CD4-positive, alpha-beta T cell treated with Interleukin-2 at 100 ng/mL for 4 hours (primary cell): ENCODE results near the gene EEF2K.

Source experiments
- DNase-seq: peaks from one replicate; pipeline ENCODE4 v3.0.0-alpha.2; 2020; ENCODE audit warnings: low spot score

Gene EEF2K

GRCh38 chr16:22317625-22318024 is 111.5 kb downstream of the EEF2K start:
- no peak for DNase-seq

DNA sequence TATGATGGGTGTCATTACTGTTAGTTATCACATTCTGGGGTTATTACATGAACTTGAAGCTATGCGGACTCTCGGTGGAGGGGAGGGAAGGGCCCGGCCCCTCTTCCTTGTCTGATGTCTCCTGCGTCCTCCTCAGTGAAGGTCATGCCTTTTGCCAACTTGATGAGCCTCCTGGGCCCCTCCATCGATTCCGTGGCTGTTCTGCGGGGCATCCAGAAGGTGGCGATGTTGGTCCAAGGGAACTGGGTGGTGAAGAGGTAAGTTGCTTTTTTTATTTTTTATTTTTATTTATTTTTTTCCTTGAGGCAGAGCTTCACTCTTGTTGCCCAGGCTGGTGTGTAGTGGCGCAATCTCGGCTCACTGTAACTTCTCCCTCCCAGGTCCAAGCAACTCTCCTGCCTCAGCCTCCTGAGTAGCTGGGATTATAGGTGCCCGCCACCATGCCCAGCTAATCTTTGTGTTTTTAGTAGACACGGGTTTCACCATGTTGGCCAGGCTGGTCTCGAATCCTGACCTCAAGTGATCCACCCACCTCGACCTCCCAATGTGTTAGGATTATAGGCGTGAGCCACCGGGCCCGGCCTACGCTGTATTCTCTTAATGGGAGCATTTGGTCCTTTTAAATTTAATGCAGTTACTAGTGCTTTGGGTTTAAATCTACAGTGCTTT is 112.7 kb downstream of the EEF2K start:
- peak; percentile 64 for DNase-seq

DNA sequence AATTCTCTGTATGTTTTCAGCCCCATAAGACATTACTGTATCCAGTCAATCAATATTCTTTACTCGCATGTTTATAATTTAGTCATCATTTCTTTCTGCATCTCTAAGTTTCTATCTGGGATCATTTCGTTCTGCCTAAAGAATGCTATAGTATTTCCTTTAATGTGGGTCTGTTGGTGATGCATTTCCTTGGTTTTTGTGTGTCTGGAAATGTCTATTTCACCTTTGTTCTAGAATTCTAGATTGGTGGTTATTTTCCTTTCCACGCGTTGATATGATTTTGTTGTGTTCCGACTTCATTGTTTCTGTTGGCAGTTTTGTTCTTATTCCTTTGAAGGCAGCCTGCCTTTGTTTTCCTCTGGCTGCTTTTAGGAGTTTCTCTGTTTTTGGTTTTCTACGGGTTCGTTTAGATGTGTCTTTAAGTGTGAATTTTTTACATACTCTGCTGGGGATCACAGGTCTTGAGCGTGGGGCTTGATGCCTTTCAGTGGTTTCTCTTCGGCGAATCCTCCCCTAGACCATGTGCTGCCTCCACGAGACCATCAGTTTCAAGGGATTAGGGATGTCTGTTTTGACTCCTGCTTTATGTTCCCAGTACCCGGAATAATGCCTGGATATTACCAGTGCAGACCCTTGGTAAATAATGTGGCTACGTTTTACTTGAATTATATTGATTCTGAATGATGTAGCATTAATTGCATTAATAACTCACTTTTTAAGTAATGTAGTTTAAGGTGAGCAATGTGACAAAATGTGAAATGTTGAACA is 114.7 kb downstream of the EEF2K start:
- no peak for DNase-seq

- DNase-seq: peak; percentile 75
Observed at GRCh38 chr16:22321340-22322001, 115.4 kb downstream of the EEF2K start.

- no peak for DNase-seq
Observed at GRCh38 chr16:22322021-22322471, 116.0 kb downstream of the EEF2K start.

DNA sequence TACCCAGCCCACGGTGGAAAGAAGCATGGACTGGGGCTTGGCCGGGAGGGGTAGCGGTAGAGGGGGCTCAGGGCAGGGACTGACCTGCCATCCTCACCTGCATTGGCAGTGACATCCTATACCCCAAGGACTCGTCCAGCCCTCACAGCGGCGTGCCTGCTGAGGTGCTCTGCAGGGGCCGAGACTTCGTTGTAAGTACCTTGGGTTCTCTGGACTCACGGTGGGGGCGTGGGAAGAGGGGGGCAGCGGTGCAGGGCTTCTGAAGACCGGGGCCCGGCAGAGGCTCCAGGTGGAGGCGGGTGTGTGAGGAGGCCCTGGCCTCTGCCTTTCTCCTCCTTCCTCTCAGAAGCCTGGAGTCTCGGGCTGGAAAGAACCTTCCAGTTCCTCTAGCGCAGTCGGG is 116.7 kb downstream of the EEF2K start:
- DNase-seq: no peak

DNA sequence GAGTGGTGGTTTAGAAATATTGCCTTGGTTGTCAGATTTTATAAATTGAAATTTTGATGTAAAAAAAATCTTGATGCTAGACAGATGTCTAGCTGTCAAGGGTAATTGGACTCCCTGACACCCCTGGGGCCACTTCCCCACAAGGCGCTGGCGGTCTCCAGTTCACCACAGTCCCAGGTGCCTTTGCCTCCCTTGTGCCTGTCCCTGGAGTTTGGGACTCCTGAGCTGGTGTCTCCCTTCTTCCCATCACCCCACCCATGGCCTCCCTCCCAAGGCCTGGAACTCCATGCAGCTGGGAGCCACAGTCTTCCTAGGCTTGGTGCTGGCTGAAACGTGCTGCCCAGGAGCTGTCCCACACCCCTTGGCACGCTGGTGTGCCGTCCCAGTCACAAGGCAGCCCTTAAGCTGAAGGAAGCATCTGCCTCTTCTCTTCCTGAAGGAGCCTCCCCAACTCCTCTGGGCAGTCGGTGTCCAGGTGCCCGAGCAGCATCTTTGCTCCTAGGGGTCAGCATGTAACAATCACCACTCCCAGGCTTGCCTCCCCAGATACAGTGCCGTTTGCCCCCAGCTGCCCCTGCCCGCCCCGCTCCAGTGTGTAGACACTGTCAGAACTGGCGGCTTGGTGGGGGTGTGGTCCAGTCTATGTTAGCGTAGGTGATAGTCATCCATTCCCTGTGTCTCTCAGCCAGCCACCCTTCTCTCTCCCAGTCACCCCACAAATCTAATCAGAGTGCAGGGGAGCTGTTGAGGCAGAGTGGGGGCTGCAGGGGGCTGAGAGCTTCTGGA is 117.3 kb downstream of the EEF2K start:
- no peak for DNase-seq

DNA sequence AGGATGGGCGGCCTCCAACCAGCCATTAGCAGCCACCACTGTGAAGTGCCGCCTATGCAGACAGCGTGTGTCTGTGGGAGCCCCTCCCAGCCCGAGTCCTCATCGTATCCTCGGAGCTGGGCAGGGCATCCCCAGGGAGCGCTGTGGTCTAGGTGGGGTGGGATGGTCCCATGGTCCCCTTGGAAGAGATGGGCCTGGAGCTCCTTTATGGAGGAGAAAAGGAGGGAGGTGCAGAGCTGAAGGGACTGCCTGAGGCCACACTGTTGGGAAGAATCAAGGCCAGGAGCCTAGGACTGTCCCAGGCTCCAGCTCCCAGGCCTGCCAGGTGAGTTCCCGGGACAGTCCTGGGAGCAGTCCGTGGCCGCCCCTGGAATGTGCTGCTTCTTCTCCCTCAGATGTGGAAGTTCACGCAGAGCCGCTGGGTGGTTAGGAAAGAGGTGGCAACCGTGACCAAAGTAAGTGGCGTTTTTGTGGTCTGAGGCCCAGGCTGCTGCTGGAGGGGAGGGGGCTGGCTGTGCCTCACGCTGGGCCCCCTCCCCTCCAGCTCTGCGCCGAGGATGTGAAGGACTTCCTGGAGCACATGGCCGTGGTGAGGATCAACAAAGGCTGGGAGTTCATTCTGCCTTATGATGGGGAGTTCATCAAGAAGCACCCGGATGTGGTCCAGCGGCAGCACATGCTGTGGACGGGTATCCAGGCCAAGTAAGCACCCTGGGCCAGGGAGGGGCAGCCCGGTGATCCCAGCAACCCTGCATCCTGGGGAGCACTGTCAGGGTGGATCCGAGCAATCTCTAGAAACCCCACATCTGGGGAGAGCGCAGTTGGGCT is 118.1 kb downstream of the EEF2K start:
- no peak for DNase-seq

- DNase-seq: no peak
Observed at GRCh38 chr16:22324787-22325597, 118.9 kb downstream of the EEF2K start.

DNA sequence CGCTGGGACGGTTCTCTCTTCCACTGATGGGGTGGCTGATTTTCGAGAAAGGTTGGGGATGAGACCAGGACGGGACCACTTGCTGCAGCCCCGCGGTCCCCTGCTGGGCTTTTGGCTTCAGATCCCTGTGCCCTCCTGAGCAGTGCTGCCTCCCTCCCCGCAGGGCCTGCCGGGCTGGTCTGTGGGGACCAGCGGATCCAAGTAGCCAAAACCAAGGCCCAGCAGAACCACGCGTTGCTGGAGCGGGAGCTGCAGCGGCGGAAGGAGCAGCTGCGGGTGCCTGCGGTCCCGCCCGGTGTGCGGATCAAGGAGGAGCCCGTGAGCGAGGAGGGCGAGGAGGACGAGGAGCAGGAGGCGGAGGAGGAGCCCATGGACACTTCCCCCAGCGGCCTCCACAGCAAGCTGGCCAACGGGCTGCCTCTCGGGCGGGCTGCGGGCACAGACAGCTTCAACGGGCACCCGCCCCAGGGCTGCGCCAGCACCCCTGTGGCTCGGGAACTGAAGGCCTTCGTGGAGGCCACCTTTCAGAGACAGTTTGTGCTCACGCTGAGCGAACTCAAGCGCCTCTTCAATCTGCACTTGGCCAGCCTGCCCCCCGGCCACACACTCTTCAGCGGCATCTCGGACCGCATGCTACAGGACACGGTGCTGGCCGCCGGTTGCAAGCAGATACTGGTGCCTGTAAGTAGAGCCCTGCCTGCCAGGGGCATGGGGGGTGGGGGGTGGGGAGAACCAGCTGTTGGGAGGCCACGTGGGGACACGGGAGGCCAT is 119.7 kb downstream of the EEF2K start:
- DNase-seq: no peak

DNA sequence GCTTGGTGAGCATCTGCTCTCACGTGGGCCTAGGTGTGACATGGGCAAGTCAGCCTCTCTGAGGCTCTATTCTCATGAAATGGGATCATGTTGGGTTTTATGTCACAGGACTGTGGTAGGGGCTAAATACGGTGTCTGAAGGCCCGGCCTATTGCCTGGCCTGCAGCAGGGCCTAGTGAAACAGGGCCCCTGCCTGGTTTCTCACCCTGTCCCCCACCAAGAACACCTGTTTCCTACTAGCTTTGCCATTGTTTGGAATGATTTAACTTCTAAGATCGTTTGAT is 120.2 kb downstream of the EEF2K start:
- no peak for DNase-seq

DNA sequence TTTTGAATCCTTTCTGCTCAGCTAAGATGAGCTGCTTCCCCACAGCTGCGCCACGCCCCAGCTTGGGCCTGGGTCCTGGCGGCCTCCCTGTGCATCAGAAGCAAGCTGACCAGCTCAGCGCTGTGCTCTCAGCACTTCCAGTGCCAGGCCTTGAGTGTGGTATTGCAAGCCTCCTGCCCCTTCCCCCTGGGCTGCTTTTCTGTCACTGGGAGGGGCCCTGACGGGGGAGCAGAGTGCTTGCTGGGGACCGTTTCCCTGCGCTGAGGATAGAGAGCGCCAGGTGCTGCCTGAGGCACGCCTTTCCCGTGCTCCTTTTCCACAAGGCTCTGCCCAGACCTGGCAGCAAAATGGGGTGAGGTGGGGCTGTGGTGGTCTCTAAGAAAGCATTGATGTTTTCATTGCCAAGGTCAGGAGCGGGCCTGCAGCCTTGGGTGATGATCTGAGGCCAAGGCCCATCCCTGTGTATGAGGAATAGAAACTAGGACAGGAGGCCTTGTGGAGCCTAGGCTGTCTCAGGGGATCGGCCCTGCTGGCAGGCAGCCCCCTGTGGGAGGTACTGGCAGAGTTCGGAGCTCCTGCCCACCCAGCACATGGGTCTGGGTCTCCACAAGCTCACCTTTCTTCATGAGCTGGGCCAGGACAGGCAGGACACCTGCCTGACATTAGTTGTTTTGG is 120.8 kb downstream of the EEF2K start:
- DNase-seq: no peak

GRCh38 chr16:22327446-22327775 is 121.3 kb downstream of the EEF2K start:
- no peak for DNase-seq

GRCh38 chr16:22328081-22328725 is 122.1 kb downstream of the EEF2K start:
- no peak for DNase-seq

- DNase-seq: no peak
Observed at GRCh38 chr16:22329199-22329695, 123.2 kb downstream of the EEF2K start.

DNA sequence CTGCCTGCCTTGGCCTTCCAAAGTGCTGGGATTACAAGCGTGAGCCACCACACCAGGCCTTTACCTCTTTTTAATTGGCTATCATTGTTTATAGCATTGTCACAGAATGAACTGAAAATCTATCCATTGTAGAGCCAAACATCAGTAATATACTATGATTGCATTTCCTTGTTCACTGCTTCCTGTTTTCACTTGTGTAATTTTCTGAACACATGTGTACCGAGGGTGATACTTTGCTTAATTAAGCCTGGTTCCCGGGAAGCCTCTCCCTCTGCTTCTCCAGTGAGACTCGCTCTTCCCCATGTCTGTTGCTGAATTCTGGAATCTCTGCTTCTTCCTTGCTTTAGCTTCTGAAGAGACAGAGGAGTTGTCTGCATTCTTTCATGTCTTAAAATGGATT is 124.2 kb downstream of the EEF2K start:
- DNase-seq: no peak

GRCh38 chr16:22333457-22333994 is 127.4 kb downstream of the EEF2K start:
- DNase-seq: no peak

- DNase-seq: no peak
Observed at GRCh38 chr16:22335668-22336246, 129.7 kb downstream of the EEF2K start.
